T-cell (primary cell): ENCODE measurements around the gene VN1R2. TPM values are rescaled to one million over a fixed set of nuclear protein-coding genes. Genes with fewer than 3 reads are reported as not detected.
"Not testable (repeated sequence)": the region's sequence is repeated elsewhere in the genome, so short reads cannot be mapped to it uniquely, and the experiment has no call there.

Experiments used
- ATAC-seq, 4 experiments: fragments of 200-7000 bp in 3 of 4; fragments of 150-1000 bp in 1 of 4; cut with Tn5 transposase; replicated peaks in 1 of 4; 1 replicate in 3 of 4; 2 replicates in 1 of 4; pipeline ENCODE4 v1.10.0; 2021; ENCODE audit warnings: moderate library complexity in 3 of 4, mild to moderate bottlenecking in 2 of 4, moderate number of reproducible peaks in 1 of 4
- CTCF ChIA-PET, 2 donors: fragments of 300-600 bp; sonication (Branson Sonifier 250); formaldehyde crosslinking; loops; one replicate each; lab custom pipeline; 2022; ENCODE audit warnings: antibody characterized with exemption in 2 of 2; lab: Charles Lee
- POLR2A ChIA-PET, 2 donors: fragments of 300-600 bp; sonication (Branson Sonifier 250); formaldehyde crosslinking; loops; one replicate each; lab custom pipeline; 2022; ENCODE audit warnings: antibody characterized with exemption in 2 of 2; lab: Charles Lee
- DNase-seq, 35 experiments: peaks; one replicate each; pipeline versions ENCODE4 v3.0.0 to v3.0.0-alpha.2; 2013 to 2023
- H3K27ac ChIP-seq: one replicate; pipeline ENCODE4 v1.5.1; 2013; ENCODE audit warnings: low read length
- H3K27me3 ChIP-seq, 2 experiments: replicated peaks in 1 of 2; 1 replicate in 1 of 2; 2 replicates in 1 of 2; pipeline versions ENCODE4 v1.6.1 to v1.7.0; 2013; ENCODE audit warnings: low read length in 1 of 2, mixed read lengths in 1 of 2; ENCODE audit not compliant: control insufficient read depth in 2 of 2, insufficient read depth in 2 of 2; ENCODE audit errors: extremely low read depth in 1 of 2
- H3K36me3 ChIP-seq, 2 donors: 1 replicate in 1 of 2; 2 replicates in 1 of 2; pipeline versions ENCODE4 v1.6.1 to v1.7.0; 2013; ENCODE audit warnings: low read length in 1 of 2; ENCODE audit not compliant: control insufficient read depth in 2 of 2, insufficient read depth in 1 of 2; ENCODE audit errors: extremely low read depth in 1 of 2
- H3K4me1 ChIP-seq, 2 experiments: 1 replicate in 1 of 2; 2 replicates in 1 of 2; pipeline versions ENCODE4 v1.6.1 to v1.7.0; 2013; ENCODE audit warnings: low read length in 2 of 2, mixed read lengths in 1 of 2; ENCODE audit not compliant: insufficient read depth in 2 of 2, control insufficient read depth in 1 of 2; ENCODE audit errors: extremely low read depth in 1 of 2
- H3K4me3 ChIP-seq, 2 donors: 1 replicate in 1 of 2; 2 replicates in 1 of 2; pipeline versions ENCODE4 v1.5.1 to v1.7.0; 2013; ENCODE audit warnings: mild to moderate bottlenecking in 2 of 2, low read length in 1 of 2, moderate library complexity in 1 of 2; ENCODE audit not compliant: control insufficient read depth in 1 of 2; ENCODE audit errors: extremely low read depth in 1 of 2
- H3K9me3 ChIP-seq: 2 replicates; pipeline ENCODE4 v1.7.0; 2013
- H3K27ac Mint-ChIP-seq, 2 donors: one replicate each; pipeline ENCODE4 v1.8.0; 2020 to 2021; ENCODE audit warnings: mild to moderate bottlenecking in 2 of 2, mixed read lengths in 2 of 2
- H3K27me3 Mint-ChIP-seq, 2 donors: one replicate each; pipeline ENCODE4 v1.8.0; 2021 to 2022; ENCODE audit warnings: mixed read lengths in 2 of 2
- H3K36me3 Mint-ChIP-seq: one replicate; pipeline ENCODE4 v1.8.0; 2021; ENCODE audit warnings: mixed read lengths
- H3K4me1 Mint-ChIP-seq, 3 donors: one replicate each; pipeline ENCODE4 v1.8.0; 2020 to 2022; ENCODE audit warnings: mixed read lengths in 3 of 3, mild to moderate bottlenecking in 1 of 3
- H3K4me3 Mint-ChIP-seq, 3 donors: one replicate each; pipeline ENCODE4 v1.8.0; 2020 to 2022; ENCODE audit warnings: mild to moderate bottlenecking in 3 of 3, mixed read lengths in 3 of 3, moderate library complexity in 3 of 3
- H3K9me3 Mint-ChIP-seq, 3 donors: one replicate each; pipeline ENCODE4 v1.8.0; 2020 to 2022; ENCODE audit warnings: mixed read lengths in 3 of 3
- WGBS: methylation state at CpG from one replicate; pipeline ENCODE4 v1.1.5; 2013; ENCODE audit warnings: missing lambda C conversion rate; ENCODE audit not compliant: insufficient coverage; 5-methylcytosine and 5-hydroxymethylcytosine counted together
- total RNA-seq, 35 experiments: library from RNA in 6 of 35; stranded (reverse) in 6 of 35; fragments of 120-200 nt in 1 of 35; gene quantifications; one replicate each; pipeline versions ENCODE4 v1.2.1 to v1.2.4 and lab custom pipeline; 2013 to 2026

The VN1R2 gene
- total RNA-seq, result not detected
- not detected for total RNA-seq (2013)
- total RNA-seq (lab: John Stamatoyannopoulos, UW), result 0 to 0.09 (median 0) reads per million in 29 experiments

GRCh38 chr19:53257715-53258342 lies at the start of gene VN1R2:
Gene VN1R2, plus strand, starts transcription at chr19:53258292. Its CDS starts 84 bp downstream, at chr19:53258376.
- DNase-seq, H3K9me3 ChIP-seq, H3K36me3 ChIP-seq, POLR2A ChIA-PET, CTCF ChIA-PET, ATAC-seq, H3K27ac Mint-ChIP-seq, H3K4me3 ChIP-seq, H3K27ac ChIP-seq, H3K4me3 Mint-ChIP-seq: not testable (repeated sequence)
- peaks cover 14 to 16% of the 10 kb centered on the region in 2 donors for H3K27me3 Mint-ChIP-seq
- H3K4me1 Mint-ChIP-seq, result peaks cover 11 to 13% (median 13%) of the 10 kb centered on the region in 3 donors
- H3K36me3 Mint-ChIP-seq, result peaks cover 14% of the 10 kb centered on the region
- H3K9me3 Mint-ChIP-seq, result peaks cover 13 to 42% (median 25%) of the 10 kb centered on the region in 3 donors
- H3K4me1 ChIP-seq, result peaks cover 3 to 15% of the 10 kb centered on the region in 2 experiments
- 78% methylated on average over 7 of the region's 14 CpGs for WGBS
- peaks cover 0 to 16% of the 10 kb centered on the region in 2 experiments for H3K27me3 ChIP-seq

GRCh38 chr19:53211554-53211953 lies 46.5 kb upstream of the VN1R2 start:
- POLR2A ChIA-PET, H3K4me1 Mint-ChIP-seq, H3K4me3 ChIP-seq, H3K27ac Mint-ChIP-seq, ATAC-seq, H3K4me1 ChIP-seq, H3K27me3 Mint-ChIP-seq, H3K27me3 ChIP-seq, H3K4me3 Mint-ChIP-seq, CTCF ChIA-PET, H3K27ac ChIP-seq, DNase-seq: not testable (repeated sequence)
- Mint-ChIP-seq H3K36me3 (peaks cover 70% of the 10 kb centered on the region), H3K9me3 (peaks cover 18 to 70% (median 52%) of the 10 kb centered on the region in 3 donors)
- H3K9me3 ChIP-seq, result peaks cover 38% of the 10 kb centered on the region
- WGBS, result no CpG with 5 or more reads among the region's 3 CpGs
- peaks cover 0 to 13% of the 10 kb centered on the region in 2 donors for H3K36me3 ChIP-seq

GRCh38 chr19:53212703-53213320 lies 45.3 kb upstream of the VN1R2 start:
- Histone ChIP-seq H3K9me3 (peaks cover 38% of the 10 kb centered on the region), H3K27ac (no peak overlapping the region), H3K27me3 (no peaks in the 10 kb centered on the region), H3K4me1 (no peaks in the 10 kb centered on the region), H3K36me3 (peaks cover 0 to 13% of the 10 kb centered on the region in 2 donors), H3K4me3 (peak overlapping the region in 1 of 2 donors; percentile 23)
- no peak overlapping the region for H3K4me3 Mint-ChIP-seq
- POLR2A ChIA-PET, result no interaction called here
- H3K4me1 Mint-ChIP-seq, result no peaks in the 10 kb centered on the region
- ATAC-seq (no peak), DNase-seq (no peak)
- H3K27me3 Mint-ChIP-seq, result no peaks in the 10 kb centered on the region
- no CpG with 5 or more reads among the region's 2 CpGs for WGBS
- H3K9me3 Mint-ChIP-seq, result peaks cover 12 to 60% (median 45%) of the 10 kb centered on the region in 3 donors
- no peak overlapping the region for H3K27ac Mint-ChIP-seq
- peaks cover 59% of the 10 kb centered on the region for H3K36me3 Mint-ChIP-seq
- CTCF ChIA-PET, result no interaction called here

GRCh38 chr19:53222716-53223115 lies 35.4 kb upstream of the VN1R2 start:
- peaks cover 11% of the 10 kb centered on the region for H3K9me3 ChIP-seq
- H3K4me3 Mint-ChIP-seq, H3K27me3 ChIP-seq, H3K27ac Mint-ChIP-seq, POLR2A ChIA-PET, ATAC-seq, CTCF ChIA-PET, H3K4me1 Mint-ChIP-seq, H3K36me3 ChIP-seq, H3K27me3 Mint-ChIP-seq, DNase-seq, H3K4me1 ChIP-seq, H3K4me3 ChIP-seq, H3K27ac ChIP-seq: not testable (repeated sequence)
- peaks cover 10 to 51% (median 44%) of the 10 kb centered on the region in 3 donors for H3K9me3 Mint-ChIP-seq
- no CpG with 5 or more reads among the region's 28 CpGs for WGBS
- H3K36me3 Mint-ChIP-seq, result peaks cover 29% of the 10 kb centered on the region

- Histone ChIP-seq H3K9me3 (peaks cover 4% of the 10 kb centered on the region), H3K4me1 (no peaks in the 10 kb centered on the region), H3K36me3 (no peaks in the 10 kb centered on the region), H3K27ac (no peak overlapping the region), H3K4me3 (no peak overlapping the region), H3K27me3 (no peaks in the 10 kb centered on the region)
- peaks cover 6 to 47% (median 44%) of the 10 kb centered on the region in 3 donors for H3K9me3 Mint-ChIP-seq
- H3K4me3 Mint-ChIP-seq, result no peak overlapping the region
- no peak overlapping the region for H3K27ac Mint-ChIP-seq
- H3K27me3 Mint-ChIP-seq, result no peaks in the 10 kb centered on the region
- DNase-seq, result no peak
- H3K36me3 Mint-ChIP-seq, result peaks cover 26% of the 10 kb centered on the region
- WGBS, result 100% methylated on average over 1 of the region's 20 CpGs
- no peaks in the 10 kb centered on the region for H3K4me1 Mint-ChIP-seq
- ChIA-PET POLR2A (no interaction called here), CTCF (no interaction called here)
- ATAC-seq, result no peak
Observed at GRCh38 chr19:53224606-53225005, 33.5 kb upstream of the VN1R2 start.

- no peaks in the 10 kb centered on the region for H3K4me1 ChIP-seq
- H3K4me3 ChIP-seq, result no peak overlapping the region
- no peaks in the 10 kb centered on the region for H3K4me1 Mint-ChIP-seq
- no CpG with 5 or more reads among the region's 4 CpGs for WGBS
- no peaks in the 10 kb centered on the region for H3K27me3 ChIP-seq
- H3K9me3 ChIP-seq, result peaks cover 43% of the 10 kb centered on the region
- H3K4me3 Mint-ChIP-seq, result no peak overlapping the region
- DNase-seq, result no peak
- ChIA-PET POLR2A (interaction anchor here in 1 of 2 donors (0.5 kb wide), 1 partner anchor 202 kb away, joined by 7 read pairs; no protein-coding TSS in a partner anchor), CTCF (no interaction called here)
- H3K9me3 Mint-ChIP-seq, result peaks cover 40 to 68% (median 53%) of the 10 kb centered on the region in 3 donors
- H3K36me3 ChIP-seq, result peaks cover 6% of the 10 kb centered on the region in 2 donors
- no peak overlapping the region for H3K27ac Mint-ChIP-seq
- peaks cover 62% of the 10 kb centered on the region for H3K36me3 Mint-ChIP-seq
- no peak overlapping the region for H3K27ac ChIP-seq
- no peak for ATAC-seq
- H3K27me3 Mint-ChIP-seq, result no peaks in the 10 kb centered on the region
Observed at GRCh38 chr19:53237114-53237777, 20.8 kb upstream of the VN1R2 start.
